HG02798 (cell line): ENCODE measurements around the gene RASEF.
"Not testable (repeated sequence)": the region's sequence is repeated elsewhere in the genome, so short reads cannot be mapped to it uniquely, and the experiment has no call there.

Experiments used
- ATAC-seq: cut with Tn5 transposase; IDR thresholded peaks from one replicate; pipeline ENCODE4 v1.9.1; 2021; ENCODE audit warnings: mild to moderate bottlenecking; ENCODE audit not compliant: unreplicated experiment, poor library complexity

The RASEF gene

GRCh38 chr9:83062651-83063527 is at the start of gene RASEF:
TSS of gene RASEF (minus strand) at chr9:83063142. CDS start at chr9:83062867, 275 bp downstream.
- no peak for ATAC-seq

GRCh38 chr9:83111169-83111568 is 48.2 kb upstream of the RASEF start:
- no peak for ATAC-seq

GRCh38 chr9:83109296-83109695 is 46.4 kb upstream of the RASEF start:
- no peak for ATAC-seq

GRCh38 chr9:83108208-83108607 is 45.3 kb upstream of the RASEF start:
- ATAC-seq = no peak

- no peak for ATAC-seq
Observed at GRCh38 chr9:83106772-83107171, 43.8 kb upstream of the RASEF start.

GRCh38 chr9:83106263-83106662 is 43.3 kb upstream of the RASEF start:
- no peak for ATAC-seq

GRCh38 chr9:83097633-83098032 is 34.7 kb upstream of the RASEF start:
- no peak for ATAC-seq

GRCh38 chr9:83093311-83093710 is 30.4 kb upstream of the RASEF start:
- not testable (repeated sequence) for ATAC-seq

GRCh38 chr9:83081846-83082245 is 18.9 kb upstream of the RASEF start:
- ATAC-seq = no peak

GRCh38 chr9:83081010-83081409 is 18.1 kb upstream of the RASEF start:
- ATAC-seq = no peak

GRCh38 chr9:83075932-83076331 is 13.0 kb upstream of the RASEF start:
- ATAC-seq = not testable (repeated sequence)

- ATAC-seq = not testable (repeated sequence)
Observed at GRCh38 chr9:83072498-83072897, 9.6 kb upstream of the RASEF start.

- ATAC-seq = no peak
Observed at GRCh38 chr9:83071626-83072025, 8.7 kb upstream of the RASEF start.

GRCh38 chr9:83070261-83070660 is 7.3 kb upstream of the RASEF start:
- ATAC-seq = no peak

- ATAC-seq = no peak
Observed at GRCh38 chr9:83069651-83070050, 6.7 kb upstream of the RASEF start.

GRCh38 chr9:83068414-83068813 is 5.5 kb upstream of the RASEF start:
- ATAC-seq = no peak

GRCh38 chr9:83067579-83067978 is 4.6 kb upstream of the RASEF start:
- ATAC-seq = no peak

- no peak for ATAC-seq
Observed at GRCh38 chr9:83066771-83067170, 3.8 kb upstream of the RASEF start.

- ATAC-seq = no peak
Observed at GRCh38 chr9:83065233-83065632, 2.3 kb upstream of the RASEF start.

- no peak for ATAC-seq
Observed at GRCh38 chr9:83061990-83062650, 822 bp downstream of the RASEF start.

GRCh38 chr9:83061036-83061435 is 1.9 kb downstream of the RASEF start:
- ATAC-seq = no peak

- no peak for ATAC-seq
Observed at GRCh38 chr9:83060556-83060955, 2.4 kb downstream of the RASEF start.
